HG03025 (cell line): ENCODE data around the gene CALN1.
"Not testable (repeated sequence)": the region's sequence is repeated elsewhere in the genome, so short reads cannot be mapped to it uniquely, and the experiment has no call there.

Experiments used
- ATAC-seq: cut with Tn5 transposase; IDR thresholded peaks from one replicate; pipeline ENCODE4 v1.9.1; 2021; ENCODE audit warnings: mild to moderate bottlenecking, moderate library complexity; ENCODE audit not compliant: unreplicated experiment, low FRiP score

Gene CALN1

GRCh38 chr7:71842786-71843185 is 569.4 kb downstream of the CALN1 start:
- ATAC-seq, result no peak

- ATAC-seq, result no peak
Observed at GRCh38 chr7:71842381-71842780, 569.8 kb downstream of the CALN1 start.

GRCh38 chr7:71835056-71835455 is 577.1 kb downstream of the CALN1 start:
- no peak for ATAC-seq

GRCh38 chr7:71829515-71829914 is 582.6 kb downstream of the CALN1 start:
- ATAC-seq, result no peak

- ATAC-seq, result no peak
Observed at GRCh38 chr7:71828361-71828760, 583.8 kb downstream of the CALN1 start.

- ATAC-seq, result no peak
Observed at GRCh38 chr7:71826141-71826540, 586.0 kb downstream of the CALN1 start.

- ATAC-seq, result no peak
Observed at GRCh38 chr7:71824006-71824760, 588.0 kb downstream of the CALN1 start.

- not testable (repeated sequence) for ATAC-seq
Observed at GRCh38 chr7:71822406-71822805, 589.7 kb downstream of the CALN1 start.

GRCh38 chr7:71817916-71818315 is 594.2 kb downstream of the CALN1 start:
- no peak for ATAC-seq

GRCh38 chr7:71808115-71808514 is 604.0 kb downstream of the CALN1 start:
- no peak for ATAC-seq

GRCh38 chr7:71804256-71804655 is 607.9 kb downstream of the CALN1 start:
- ATAC-seq, result no peak

- no peak for ATAC-seq
Observed at GRCh38 chr7:71801976-71802375, 610.2 kb downstream of the CALN1 start.

- ATAC-seq, result no peak
Observed at GRCh38 chr7:71800321-71800720, 611.8 kb downstream of the CALN1 start.

GRCh38 chr7:71795410-71795809 is 616.7 kb downstream of the CALN1 start:
- ATAC-seq, result no peak

- ATAC-seq, result no peak
Observed at GRCh38 chr7:71793251-71793650, 618.9 kb downstream of the CALN1 start.

GRCh38 chr7:71787513-71787912 is 624.6 kb downstream of the CALN1 start:
- no peak for ATAC-seq

- no peak for ATAC-seq
Observed at GRCh38 chr7:71785216-71785615, 626.9 kb downstream of the CALN1 start.

GRCh38 chr7:71784781-71785180 is 627.4 kb downstream of the CALN1 start:
- no peak for ATAC-seq

- no peak for ATAC-seq
Observed at GRCh38 chr7:71784180-71784579, 628.0 kb downstream of the CALN1 start.

- no peak for ATAC-seq
Observed at GRCh38 chr7:71783779-71784178, 628.4 kb downstream of the CALN1 start.

- ATAC-seq, result no peak
Observed at GRCh38 chr7:71782051-71782450, 630.1 kb downstream of the CALN1 start.

GRCh38 chr7:71780282-71780681 is 631.9 kb downstream of the CALN1 start:
- no peak for ATAC-seq

- no peak for ATAC-seq
Observed at GRCh38 chr7:71777278-71777677, 634.9 kb downstream of the CALN1 start.
